Heart left ventricle (tissue), 16 donors: Measurements from ENCODE around the gene STYXL1. TPM values are rescaled to one million over a fixed set of nuclear protein-coding genes. Genes with fewer than 3 reads are reported as not detected.
"Not testable (repeated sequence)": the region's sequence is repeated elsewhere in the genome, so short reads cannot be mapped to it uniquely, and the experiment has no call there.

ENCODE experiments used
- ATAC-seq, 4 donors: fragments of 200-7000 bp; cut with Tn5 transposase; one replicate each; pipeline ENCODE4 v1.9.1; 2020 to 2022; ENCODE audit warnings: moderate library complexity in 4 of 4, mild to moderate bottlenecking in 3 of 4, moderate number of reproducible peaks in 1 of 4
- DNase-seq, 5 donors: peaks; one replicate each; pipeline ENCODE4 v3.0.0-alpha.2; 2020
- H3K27ac ChIP-seq, 12 donors: fragments of 200-600 bp; sonication (generic) in 4 of 12; one replicate each; pipeline versions ENCODE4 v1.5.0 to v1.8.0; 2016 to 2022; ENCODE audit warnings: mild to moderate bottlenecking in 2 of 12
- H3K27me3 ChIP-seq, 9 donors: fragments of 200-600 bp; sonication (generic) in 2 of 9; one replicate each; pipeline versions ENCODE4 v1.5.1 to v1.8.0; 2016 to 2022; ENCODE audit warnings: mild to moderate bottlenecking in 3 of 9
- H3K36me3 ChIP-seq, 9 donors: fragments of 200-600 bp; sonication (generic) in 2 of 9; one replicate each; pipeline versions ENCODE4 v1.5.0 to v1.8.0; 2018 to 2022; ENCODE audit warnings: mild to moderate bottlenecking in 2 of 9
- H3K4me1 ChIP-seq, 12 donors: fragments of 200-600 bp; sonication (generic) in 4 of 12; one replicate each; pipeline versions ENCODE4 v1.5.0 to v1.8.0; 2016 to 2022; ENCODE audit warnings: mild to moderate bottlenecking in 3 of 12
- H3K4me3 ChIP-seq, 12 donors: fragments of 200-600 bp; sonication (generic) in 4 of 12; one replicate each; pipeline versions ENCODE4 v1.5.0 to v1.8.0; 2017 to 2022; ENCODE audit warnings: mild to moderate bottlenecking in 9 of 12, moderate library complexity in 4 of 12
- H3K9me3 ChIP-seq, 12 donors: fragments of 200-600 bp; sonication (generic) in 4 of 12; one replicate each; pipeline versions ENCODE4 v1.5.0 to v1.8.0; 2016 to 2022; ENCODE audit warnings: mild to moderate bottlenecking in 1 of 12
- CTCF ChIP-seq, 12 donors: fragments of 200-600 bp; sonication (generic) in 4 of 12; IDR thresholded peaks; one replicate each; pipeline versions ENCODE4 v1.5.0 to v1.8.0; 2018 to 2022; ENCODE audit warnings: antibody characterized with exemption in 12 of 12, mild to moderate bottlenecking in 5 of 12
- POLR2A ChIP-seq, 2 donors: fragments of 450-650 bp; IDR thresholded peaks; one replicate each; pipeline ENCODE4 v1.6.1; 2017; ENCODE audit warnings: antibody characterized with exemption in 2 of 2, mild to moderate bottlenecking in 2 of 2, moderate library complexity in 2 of 2
- WGBS, 4 donors: extraction: QIAGEN DNeasy Blood & Tissue Kit in 2 of 4; methylation state at CpG; one replicate each; pipeline versions ENCODE4 v1.1.5 to v1.1.7; 2013 to 2018; 5-methylcytosine and 5-hydroxymethylcytosine counted together
- intact Hi-C, 10 donors: fragments of 100-400 bp; cut with DNase I; formaldehyde crosslinking; loops; one replicate each; pipeline versions ENCODE4 v1.11.1 to v1.14.2; 2022
- polyA plus RNA-seq, 2 donors: library from polyadenylated mRNA; stranded (reverse); fragments of 200-250 nt; gene quantifications; one replicate each; pipeline ENCODE4 v1.2.3, GENCODE V29; 2013
- total RNA-seq, 9 donors: library from RNA; depleted of rRNA in 2 of 9; stranded (reverse); fragments of >200 nt in 2 of 9; fragmentation: NEBNext Ultra II Directional in 3 of 9; extraction: Animal tissue kit (Norgen Biotek cat#: 25700) in 3 of 9; gene quantifications; one replicate each; pipeline versions ENCODE4 v1.1.0 to v1.2.4, GENCODE V29; 2016 to 2023
- donor health status: ischemic (EF 13 %, LVEDD 7.1; RV severe dilation, severe dysfunction).
- donor health status: healthy with polysubstance abuse.
- donor health status: DM: no; HTN: yes; CAD: no.
- donor health status: DM: no; HTN: no; CAD: no.
- donor health status: ischemic (EF 25% LVEDD 6.9; RV normal size, moderate dysfunction).
- donor health status: ischemic (EF 25% LVEDD 5.7; RV mildly dilated, moderate dysfunction).
- donor health status: healthy.
- donor health status: DM: yes; HTN: yes; CAD: no.
- donor health status: ischemic (EF 35%, LVEDD 5.7; RV mildly dilated, moderate dysfunction).
- donor health status: nonischemic (EF 11% LVEDD 7.7; RV severe dilation, severe dysfunction).
- donor health status: DM: yes; HTN: yes; CAD: no.
- donor health status: PGD.
- donor health status: ischemic (EF 29% LVEDD 5.4; RV normal size, mild dysfunction).
- donor health status: nonischemic (EF 23%, LVEDD 6.1; RV moderate dilation, normal function).

Gene STYXL1
- total and polyA plus RNA-seq, 11 donors = 7.9 to 44.3 (median 19.1) TPM

GRCh38 chr7:76053461-76053860, 5.7 kb upstream of the STYXL1 start:
- H3K4me3 ChIP-seq = no peak overlapping the region
- TF ChIP-seq POLR2A (IDR thresholded peaks at IDR 0.05) (no peak), CTCF (IDR thresholded peaks at IDR 0.05) (no peak)
- no peaks in the 10 kb centered on the region for H3K9me3 ChIP-seq
- peak overlapping the region in 3 of 12 donors; percentile 24 to 38 (median 28) for H3K27ac ChIP-seq
- DNase-seq = peak in 1 of 5 donors; percentile 34
- intact Hi-C loops = loop anchor here in 1 of 10 donors (10.0 kb wide), 1 partner anchor 81 kb away; no protein-coding TSS in a partner anchor
- H3K27me3 ChIP-seq = no peaks in the 10 kb centered on the region
- peaks cover 0 to 66% (median 55%) of the 10 kb centered on the region in 9 donors for H3K36me3 ChIP-seq
- 50 to 78% (median 59%) methylated on average over 6 of the region's 6 CpGs for WGBS, 4 donors
- peaks cover 0 to 82% (median 30%) of the 10 kb centered on the region in 12 donors for H3K4me1 ChIP-seq
- ATAC-seq = peak in 2 of 4 donors; percentile 18 to 41

GRCh38 chr7:76052681-76053080, 4.9 kb upstream of the STYXL1 start:
- H3K9me3 ChIP-seq, ATAC-seq, DNase-seq, H3K27me3 ChIP-seq, H3K4me3 ChIP-seq, H3K27ac ChIP-seq: not testable (repeated sequence)
- Histone ChIP-seq H3K4me1 (peaks cover 0 to 78% (median 31%) of the 10 kb centered on the region in 12 donors), H3K36me3 (peaks cover 0 to 59% (median 47%) of the 10 kb centered on the region in 9 donors)
- WGBS, 4 donors = 87 to 96% (median 92%) methylated on average over 7 to 8 of the region's 8 CpGs
- intact Hi-C loops = loop anchor here in 1 of 10 donors (10.0 kb wide), 1 partner anchor 82 kb away; no protein-coding TSS in a partner anchor

DNA sequence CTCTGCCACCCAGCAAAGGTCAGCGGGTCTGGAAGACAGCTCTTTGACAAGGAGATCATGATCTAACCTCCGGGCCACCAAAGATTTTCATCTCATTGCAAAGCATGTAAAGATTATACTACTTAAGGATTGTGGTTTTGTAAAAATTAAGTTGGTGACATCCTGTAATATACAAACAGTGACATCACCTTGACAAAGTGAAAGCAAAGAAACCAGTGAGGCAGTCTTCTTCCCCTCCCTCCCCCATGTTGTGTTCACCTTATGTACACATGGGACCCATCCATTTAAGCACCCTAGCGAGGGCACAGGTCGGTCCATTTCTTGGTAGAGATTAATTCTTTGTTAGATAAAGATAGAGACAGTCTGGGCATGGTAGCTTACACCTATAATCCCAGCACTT, 4.0 kb upstream of the STYXL1 start:
- DNase-seq = no peak
- intact Hi-C loops = loop anchor here in 1 of 10 donors (10.0 kb wide), 1 partner anchor 83 kb away; no protein-coding TSS in a partner anchor
- H3K4me1 ChIP-seq = peaks cover 0 to 75% (median 31%) of the 10 kb centered on the region in 12 donors

DNA sequence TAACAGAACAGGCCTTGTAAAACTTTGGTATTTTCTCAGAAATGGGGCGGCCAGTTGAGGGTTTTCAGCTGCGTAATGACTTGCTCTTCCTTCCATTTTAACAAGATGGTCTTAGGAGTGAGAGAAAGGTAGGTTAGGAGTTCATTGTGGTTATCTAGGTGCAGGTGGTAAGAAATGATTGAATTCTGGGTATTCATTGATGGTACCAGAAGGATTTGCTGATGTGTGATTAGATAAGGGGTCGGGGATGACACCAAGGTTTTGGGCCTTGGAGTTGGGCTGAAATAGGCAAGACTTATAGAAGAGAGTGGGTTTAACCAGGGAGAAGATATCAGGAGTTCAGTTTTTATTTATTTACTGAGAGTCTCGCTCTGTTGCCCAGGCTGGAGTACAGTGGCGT, 2.7 kb upstream of the STYXL1 start:
- intact Hi-C loops = loop anchor here in 1 of 10 donors (10.0 kb wide), 1 partner anchor 84 kb away; no protein-coding TSS in a partner anchor
- ATAC-seq = no peak
- H3K9me3 ChIP-seq = no peaks in the 10 kb centered on the region
- H3K36me3 ChIP-seq = peaks cover 0 to 37% (median 27%) of the 10 kb centered on the region in 9 donors
- 94 to 96% (median 94%) methylated on average over 5 of the region's 5 CpGs for WGBS, 4 donors
- H3K4me3 ChIP-seq = no peak overlapping the region
- H3K27ac ChIP-seq = no peak overlapping the region
- H3K4me1 ChIP-seq = peaks cover 0 to 81% (median 36%) of the 10 kb centered on the region in 12 donors
- TF ChIP-seq CTCF (IDR thresholded peaks at IDR 0.05) = no peak
- TF ChIP-seq POLR2A (IDR thresholded peaks at IDR 0.05) = no peak
- no peak for DNase-seq
- no peaks in the 10 kb centered on the region for H3K27me3 ChIP-seq

More for the DNA sequence above, 4.0 kb upstream of the STYXL1 start:
- Histone ChIP-seq H3K9me3 (no peaks in the 10 kb centered on the region), H3K36me3 (peaks cover 0 to 50% (median 39%) of the 10 kb centered on the region in 9 donors), H3K27me3 (no peaks in the 10 kb centered on the region), H3K27ac (peak overlapping the region in 1 of 12 donors; percentile 30), H3K4me3 (no peak overlapping the region)
- 68 to 77% (median 71%) methylated on average over 4 of the region's 4 CpGs for WGBS, 4 donors
- TF ChIP-seq CTCF (IDR thresholded peaks at IDR 0.05) = no peak
- no peak for TF ChIP-seq POLR2A (IDR thresholded peaks at IDR 0.05)
- ATAC-seq = no peak
